ENCODE results near the gene ERH.
"Not testable (repeated sequence)": the region's sequence is repeated elsewhere in the genome, so short reads cannot be mapped to it uniquely, and the experiment has no call there.

The ERH gene

GRCh38 chr14:69392481-69392880 is 5.6 kb downstream of the ERH start:
- no peak for DNase-seq

DNA sequence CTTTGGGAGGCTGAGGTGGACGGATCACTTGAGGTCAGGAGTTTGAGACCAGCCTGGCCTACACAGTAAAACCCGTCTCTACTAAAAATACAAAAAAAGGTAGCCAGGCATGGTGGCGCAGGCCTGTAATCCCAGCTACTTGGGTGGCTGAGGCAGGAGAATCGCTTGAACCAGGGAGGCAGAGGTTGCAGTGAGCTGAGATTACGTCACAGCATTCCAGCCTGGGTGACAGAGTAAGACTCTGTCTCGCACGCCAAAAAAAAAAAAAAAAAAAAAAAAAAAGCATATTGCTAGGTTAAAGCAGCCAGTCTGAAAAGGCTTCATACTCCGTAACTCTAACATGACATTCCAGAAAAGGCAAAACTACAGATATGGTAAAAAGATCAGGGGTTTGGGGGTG is 6.7 kb downstream of the ERH start:
- DNase-seq: not testable (repeated sequence)

DNA sequence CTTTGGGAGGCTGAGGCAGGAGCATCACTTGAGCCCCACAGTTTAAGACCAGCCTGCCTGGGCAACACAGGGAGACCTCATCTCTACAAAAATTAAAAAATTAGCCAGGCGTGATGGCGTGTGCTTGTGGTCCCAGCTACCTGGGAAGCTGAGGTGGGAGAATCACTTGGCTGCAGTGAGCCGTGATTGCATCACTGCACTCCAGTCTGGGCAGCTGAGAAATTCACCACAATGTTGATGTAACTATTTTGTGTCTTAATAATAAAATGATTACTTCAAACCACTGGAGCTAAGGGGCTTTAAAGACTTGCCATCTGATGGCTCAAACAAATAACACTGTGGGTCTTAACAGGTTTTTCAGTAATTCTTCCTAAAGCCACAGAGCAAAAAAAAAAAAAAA is 10.8 kb downstream of the ERH start:
- no peak for DNase-seq

DNA sequence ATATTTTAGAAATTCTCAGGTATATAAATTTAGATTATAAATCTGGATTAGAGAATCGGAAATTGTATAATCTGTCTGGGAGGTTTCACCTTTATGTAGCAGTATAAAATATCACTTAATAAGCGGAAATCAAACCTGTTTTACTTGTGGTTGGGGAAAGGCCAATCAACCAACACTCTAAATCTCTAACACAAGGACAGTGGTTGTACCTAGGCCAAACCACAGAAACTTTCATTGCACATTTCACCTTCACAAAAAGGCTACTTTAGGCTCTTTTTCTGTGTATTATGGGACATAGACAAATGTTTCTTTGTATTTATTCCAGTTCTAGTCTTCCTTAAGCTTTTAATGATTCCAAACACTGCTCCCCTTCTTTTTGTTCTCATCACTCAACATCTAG is 19.8 kb downstream of the ERH start:
- DNase-seq: no peak

DNA sequence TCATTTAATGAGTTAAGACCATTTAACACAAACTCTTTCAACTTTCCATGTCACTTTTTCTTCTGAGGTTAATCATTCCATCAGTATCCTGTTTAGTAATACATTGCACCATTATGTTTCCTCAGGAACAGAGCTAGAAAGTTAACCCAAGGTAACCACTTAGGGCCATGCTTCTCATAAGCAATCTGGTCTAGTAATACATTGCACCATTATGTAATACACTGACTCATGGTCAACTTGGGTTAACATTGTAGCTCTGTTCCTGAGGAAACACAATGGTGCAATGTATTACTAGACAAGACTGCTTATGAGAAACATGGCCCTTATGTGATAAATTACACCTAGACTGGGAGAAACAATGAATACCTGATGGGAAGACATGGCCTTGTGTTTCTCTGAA is 21.7 kb downstream of the ERH start:
- DNase-seq: no peak

DNA sequence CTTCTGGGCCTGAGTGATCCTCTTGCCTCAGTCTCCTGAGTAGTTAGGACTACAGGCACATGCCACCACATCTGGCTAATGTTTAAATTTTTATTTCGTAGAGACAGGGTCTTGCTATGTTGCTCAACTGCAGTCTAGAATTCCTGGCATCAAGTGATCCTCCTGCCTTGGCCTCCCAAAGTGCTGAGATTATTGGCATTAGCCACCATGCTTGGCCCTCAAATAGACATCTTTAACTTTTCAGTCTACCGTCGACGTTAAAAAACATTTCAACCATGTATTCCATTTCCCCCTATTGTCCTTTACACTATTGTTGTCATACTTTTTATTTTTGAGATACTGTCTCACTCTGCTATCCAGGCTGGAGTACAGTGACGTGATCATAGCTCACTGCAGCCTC is 22.4 kb downstream of the ERH start:
- no peak for DNase-seq

DNA sequence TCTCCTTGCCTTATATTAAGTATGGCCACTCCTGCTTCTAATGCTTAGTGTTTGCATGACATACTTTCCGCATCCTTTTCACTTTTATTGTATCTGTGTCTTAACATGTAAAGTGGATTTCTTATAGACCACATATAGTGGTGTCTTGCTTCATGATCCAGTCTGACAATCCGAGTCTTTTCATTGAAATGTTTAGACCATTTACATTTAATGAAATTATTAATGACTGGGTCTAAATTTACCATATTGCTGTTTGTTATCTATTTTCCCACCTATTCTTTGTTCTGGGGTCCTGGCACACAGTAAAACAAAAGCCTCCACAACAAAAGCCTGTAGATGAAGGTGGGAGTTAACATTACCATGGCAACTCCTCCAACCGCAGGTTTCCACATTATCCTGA is 22.9 kb downstream of the ERH start:
- no peak for DNase-seq

DNA sequence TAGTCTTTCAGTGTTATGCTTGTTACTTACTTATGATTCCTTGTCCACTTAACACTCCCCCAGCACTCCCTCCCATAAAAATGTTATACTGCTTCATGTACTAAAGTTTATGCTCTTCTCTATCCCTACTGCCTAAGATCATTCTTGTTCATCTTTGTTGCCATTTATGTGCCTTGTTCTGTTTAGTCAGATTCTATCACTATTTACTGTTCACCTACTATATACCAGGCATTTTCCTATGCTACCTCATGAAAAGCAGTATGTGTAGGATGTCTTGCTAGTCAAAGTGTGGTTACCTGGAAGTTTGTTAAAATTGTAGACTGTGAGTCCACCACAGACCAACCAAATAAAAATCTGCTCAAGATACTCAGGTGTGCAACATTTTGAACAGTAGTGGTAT is 23.9 kb downstream of the ERH start:
- DNase-seq: no peak

GRCh38 chr14:69373104-69373503 is 25.0 kb downstream of the ERH start:
- no peak for DNase-seq

DNA sequence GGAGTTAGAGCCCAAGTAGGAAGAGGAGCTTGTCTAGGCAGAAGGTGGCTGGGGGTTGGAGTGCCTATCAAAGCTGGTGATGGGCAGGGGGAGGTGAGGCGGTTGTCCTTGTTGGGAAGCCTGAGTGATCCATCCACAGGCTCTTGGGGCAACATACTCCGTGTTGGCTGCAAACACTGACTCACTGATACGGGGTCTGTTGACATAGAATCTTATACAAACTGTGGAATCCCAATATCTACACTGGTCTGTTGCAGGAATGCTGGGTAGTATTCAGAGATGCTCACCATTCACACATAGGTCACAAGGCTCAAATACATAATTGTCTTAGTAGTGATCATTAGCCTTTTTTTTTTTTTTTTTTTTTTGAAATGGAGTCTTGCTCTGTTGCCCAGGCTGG is 26.0 kb downstream of the ERH start:
- no peak for DNase-seq

GRCh38 chr14:69370061-69370460 is 28.0 kb downstream of the ERH start:
- no peak for DNase-seq

- DNase-seq: no peak
Observed at GRCh38 chr14:69368381-69368780, 29.7 kb downstream of the ERH start.

DNA sequence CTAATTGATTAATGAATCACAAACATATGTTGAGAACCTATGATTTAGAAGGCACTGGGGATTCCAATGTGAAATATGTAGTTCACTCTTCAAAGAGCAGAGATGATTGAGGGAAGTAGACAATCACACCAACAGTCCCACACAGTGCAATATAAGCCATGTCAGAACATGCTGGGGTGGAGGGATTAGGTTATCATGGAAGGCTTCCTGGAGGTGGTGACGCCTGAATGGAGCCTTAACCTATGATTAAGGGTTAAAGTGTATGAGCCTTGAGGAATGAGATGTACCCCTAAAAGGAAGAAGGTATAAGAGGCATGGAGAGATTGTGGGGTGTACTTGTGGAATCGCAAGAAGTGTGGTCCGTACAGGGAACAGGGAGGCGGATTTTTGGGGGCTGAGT is 31.3 kb downstream of the ERH start:
- no peak for DNase-seq

- DNase-seq: no peak
Observed at GRCh38 chr14:69366069-69366468, 32.0 kb downstream of the ERH start.

- no peak for DNase-seq
Observed at GRCh38 chr14:69364378-69364777, 33.7 kb downstream of the ERH start.

GRCh38 chr14:69363964-69364363 is 34.1 kb downstream of the ERH start:
- DNase-seq: no peak

GRCh38 chr14:69363055-69363454 is 35.0 kb downstream of the ERH start:
- DNase-seq: no peak

- DNase-seq: peak; percentile 55
Observed at GRCh38 chr14:69360438-69361108, 37.5 kb downstream of the ERH start.

DNA sequence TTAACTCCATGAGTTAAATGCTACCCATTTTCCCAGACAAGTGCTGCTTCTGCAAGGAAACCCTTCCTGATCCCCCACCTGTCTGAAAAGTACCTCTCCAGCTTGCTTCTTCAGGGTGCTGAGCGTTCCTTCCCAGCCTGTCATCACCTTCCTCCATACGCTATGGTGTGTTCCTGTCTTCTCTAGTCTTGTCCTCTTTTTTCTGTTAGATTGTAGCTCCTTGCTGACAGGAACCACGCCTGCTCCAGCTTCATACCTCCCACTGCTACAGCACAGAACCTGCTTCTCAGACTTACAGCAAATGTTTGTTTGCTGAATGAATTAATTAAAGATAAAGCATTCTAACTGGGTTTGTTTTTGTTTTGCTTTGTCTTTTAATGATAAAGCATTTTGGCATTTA is 39.1 kb downstream of the ERH start:
- DNase-seq: no peak

DNA sequence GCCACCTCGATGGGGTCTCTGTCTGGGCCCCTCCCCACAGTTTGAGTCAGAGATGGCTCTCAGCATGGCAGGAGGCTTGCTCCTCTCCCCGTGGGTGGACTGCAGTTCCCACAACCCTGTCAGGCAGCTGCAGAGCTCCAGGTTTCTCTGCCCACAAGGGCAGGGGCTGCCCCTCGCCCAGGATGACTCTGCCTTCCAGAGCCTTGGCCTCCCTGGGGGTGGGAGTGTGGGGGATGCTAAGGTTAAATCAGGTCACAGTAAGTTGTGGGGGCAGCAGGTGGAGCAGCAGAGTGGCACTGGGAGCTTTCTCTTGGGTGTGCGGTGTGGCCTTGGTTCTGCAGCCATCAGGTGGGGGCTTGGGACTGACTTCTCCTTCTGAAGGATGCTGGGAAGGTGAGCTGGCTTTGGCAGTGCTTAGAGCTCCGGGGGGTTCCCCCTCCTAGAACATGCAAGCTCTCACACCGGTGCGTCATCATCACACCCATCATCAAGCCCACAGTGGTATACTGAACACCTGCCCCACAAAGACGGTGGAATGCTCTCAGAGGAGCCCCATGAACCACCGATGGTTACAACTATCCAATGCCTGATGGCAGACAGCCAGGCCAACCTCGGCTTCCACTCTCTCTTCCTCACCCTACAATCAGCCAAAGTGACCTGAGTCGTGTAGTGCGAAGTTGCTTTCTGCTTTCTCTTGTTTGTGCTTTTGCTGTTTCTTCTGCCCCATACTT is 39.7 kb downstream of the ERH start:
- peak; percentile 82 for DNase-seq

GRCh38 chr14:69357544-69358200 is 40.4 kb downstream of the ERH start:
- DNase-seq: no peak

DNA sequence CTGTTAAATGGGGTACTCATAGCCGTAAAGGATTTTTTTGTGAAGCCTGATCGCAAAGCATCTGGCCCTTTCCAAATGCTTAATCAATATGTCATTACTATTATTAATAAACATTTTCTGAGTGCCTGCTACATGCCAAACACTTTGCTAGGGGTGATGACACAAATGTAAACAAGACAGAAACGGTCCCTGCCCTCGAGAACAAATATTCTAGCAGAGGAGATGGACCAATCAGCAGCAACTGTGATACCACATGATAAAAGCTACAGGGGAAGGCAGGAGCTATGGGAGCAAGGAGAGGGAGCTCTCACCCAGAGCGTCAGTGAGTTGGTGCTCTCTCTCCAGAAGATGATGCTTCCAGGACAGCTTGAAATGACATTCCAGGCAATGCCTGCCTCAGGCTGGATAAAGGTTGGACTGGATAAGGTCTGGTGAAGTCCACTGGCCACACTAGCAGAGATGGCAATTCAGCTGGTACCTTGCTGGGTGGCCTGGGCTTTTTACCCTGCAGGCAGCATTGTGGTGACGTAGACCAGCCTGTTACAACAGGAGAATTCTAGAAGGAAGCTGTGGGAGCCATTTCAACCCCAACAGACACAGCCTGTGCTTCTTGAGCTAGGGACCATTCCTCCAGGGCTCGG is 41.1 kb downstream of the ERH start:
- DNase-seq: no peak

GRCh38 chr14:69355607-69356281 is 42.4 kb downstream of the ERH start:
- DNase-seq: no peak

Measured in stimulated activated CD4-positive, alpha-beta T cell treated with anti-CD3 and anti-CD28 coated beads, Interleukin-1b, Interleukin-23, amount 100 ng/mL, for 48 hours (primary cell).